Upper lobe of left lung (tissue), 6 donors: ENCODE measurements around the gene ZNF318. TPM values are rescaled to one million over a fixed set of nuclear protein-coding genes. Genes with fewer than 3 reads are reported as not detected.
A peak's percentile ranks its signal among the peaks of the same experiment; 100 is the strongest.
"Not testable (repeated sequence)": the region's sequence is repeated elsewhere in the genome, so short reads cannot be mapped to it uniquely, and the experiment has no call there.

Experiments used
- ATAC-seq, 2 donors: fragments of 200-7000 bp; cut with Tn5 transposase; one replicate each; pipeline ENCODE4 v1.9.1; 2022; ENCODE audit warnings: mild to moderate bottlenecking in 2 of 2, moderate library complexity in 2 of 2; ENCODE audit not compliant: low FRiP score in 2 of 2
- DNase-seq, 2 donors: peaks; one replicate each; pipeline ENCODE4 v3.0.0-alpha.2; 2019 to 2020
- H3K27ac ChIP-seq, 4 donors: fragments of 200-600 bp; sonication (generic); one replicate each; pipeline ENCODE4 v1.5.1; 2016 to 2019
- H3K27me3 ChIP-seq, 4 donors: fragments of 200-600 bp; sonication (generic); one replicate each; pipeline ENCODE4 v1.5.1; 2017 to 2019
- H3K36me3 ChIP-seq, 4 donors: fragments of 200-600 bp; sonication (generic); one replicate each; pipeline ENCODE4 v1.5.1; 2016 to 2019
- H3K4me1 ChIP-seq, 4 donors: fragments of 200-600 bp; sonication (generic); one replicate each; pipeline ENCODE4 v1.5.1; 2018 to 2019
- H3K4me3 ChIP-seq, 4 donors: fragments of 200-600 bp; sonication (generic); one replicate each; pipeline ENCODE4 v1.5.1; 2017 to 2019; ENCODE audit warnings: mild to moderate bottlenecking in 2 of 4, moderate library complexity in 1 of 4
- H3K9me3 ChIP-seq, 4 donors: fragments of 200-600 bp; sonication (generic); one replicate each; pipeline ENCODE4 v1.5.1; 2018 to 2019
- CTCF ChIP-seq, 6 experiments: fragments of 450-650 bp in 4 of 6; fragments of 200-600 bp in 2 of 6; sonication (generic) in 2 of 6; IDR thresholded peaks; one replicate each; pipeline ENCODE4 v1.5.1; 2016 to 2019; ENCODE audit warnings: antibody characterized with exemption in 6 of 6
- EP300 ChIP-seq, 4 donors: sonication (generic); formaldehyde crosslinking; IDR thresholded peaks; one replicate each; pipeline ENCODE4 v1.5.1; 2017; ENCODE audit warnings: antibody characterized with exemption in 4 of 4, control low read depth in 2 of 4
- POLR2A ChIP-seq, 4 donors: fragments of 450-650 bp; IDR thresholded peaks; one replicate each; pipeline ENCODE4 v1.5.1; 2016 to 2017; ENCODE audit warnings: antibody characterized with exemption in 4 of 4, mild to moderate bottlenecking in 2 of 4
- POLR2AphosphoS5 ChIP-seq, 2 donors: sonication (generic); formaldehyde crosslinking; IDR thresholded peaks; one replicate each; pipeline ENCODE4 v1.5.1; 2017; ENCODE audit warnings: antibody characterized with exemption in 2 of 2
- WGBS, 2 donors: methylation state at CpG; one replicate each; pipeline ENCODE4 v1.1.5; 2017 to 2018; 5-methylcytosine and 5-hydroxymethylcytosine counted together
- total RNA-seq, 6 donors: library from RNA; depleted of rRNA in 4 of 6; stranded (reverse); fragments of >200 nt in 4 of 6; gene quantifications; one replicate each; pipeline versions ENCODE4 v1.1.0 to v1.2.1, GENCODE V29; 2016 to 2021
- donor health status: DM: no; HTN: no; CAD: no; lungs with moderate emphysema.
- donor health status: DM: no; HTN: yes; CAD: no; lungs with severe emphysema.

ZNF318 gene
- total RNA-seq, 6 donors from 2014 or later, result 10.3 to 19.9 (median 15.3) TPM

GRCh38 chr6:43394982-43395381 lies 25.5 kb upstream of the ZNF318 start:
- DNase-seq, result no peak
- 96 to 97% methylated on average over 4 of the region's 4 CpGs for WGBS, 2 donors
- H3K27ac ChIP-seq, result no peak overlapping the region

GRCh38 chr6:43393602-43394001 lies 24.2 kb upstream of the ZNF318 start:
- no peak for ATAC-seq
- DNase-seq, result no peak
- 42 to 49% methylated on average over 5 of the region's 5 CpGs for WGBS, 2 donors
- Histone ChIP-seq H3K9me3 (no peaks in the 10 kb centered on the region), H3K27ac (no peak overlapping the region), H3K27me3 (no peaks in the 10 kb centered on the region), H3K4me3 (peak overlapping the region in 2 of 4 donors; percentile 27 to 38), H3K4me1 (peaks cover 0 to 32% (median 3%) of the 10 kb centered on the region in 4 donors), H3K36me3 (no peaks in the 10 kb centered on the region)
- TF ChIP-seq POLR2AphosphoS5 (IDR thresholded peaks at IDR 0.05) (no peak), CTCF (IDR thresholded peaks at IDR 0.05) (no peak)

More at GRCh38 chr6:43394982-43395381, 25.5 kb upstream of the ZNF318 start:
- H3K36me3 ChIP-seq, result no peaks in the 10 kb centered on the region
- H3K27me3 ChIP-seq, result no peaks in the 10 kb centered on the region
- ATAC-seq, result no peak
- H3K4me1 ChIP-seq, result peaks cover 0 to 42% (median 3%) of the 10 kb centered on the region in 4 donors
- TF ChIP-seq POLR2AphosphoS5 (IDR thresholded peaks at IDR 0.05) (no peak), POLR2A (IDR thresholded peaks at IDR 0.05) (no peak), EP300 (IDR thresholded peaks at IDR 0.05) (no peak), CTCF (IDR thresholded peaks at IDR 0.05) (no peak)
- H3K9me3 ChIP-seq, result no peaks in the 10 kb centered on the region
- no peak overlapping the region for H3K4me3 ChIP-seq

- not testable (repeated sequence) for H3K27ac ChIP-seq, ATAC-seq, DNase-seq, H3K9me3 ChIP-seq, H3K27me3 ChIP-seq, H3K36me3 ChIP-seq
- H3K4me1 ChIP-seq, result peaks cover 0 to 32% (median 3%) of the 10 kb centered on the region in 4 donors
- WGBS, 2 donors, result 37 to 47% methylated on average over 11 of the region's 11 CpGs
- peak overlapping the region in 3 of 4 donors; percentile 14 to 38 (median 27) for H3K4me3 ChIP-seq
Observed at GRCh38 chr6:43393133-43393532, 23.7 kb upstream of the ZNF318 start.

GRCh38 chr6:43391440-43392031 lies 22.1 kb upstream of the ZNF318 start:
- H3K27ac ChIP-seq, result peak overlapping the region in 3 of 4 donors; percentile 37 to 48 (median 47)
- no peaks in the 10 kb centered on the region for H3K36me3 ChIP-seq
- no peaks in the 10 kb centered on the region for H3K27me3 ChIP-seq
- peak overlapping the region in 3 of 4 donors; percentile 14 to 38 (median 34) for H3K4me3 ChIP-seq
- peaks cover 0 to 29% (median 3%) of the 10 kb centered on the region in 4 donors for H3K4me1 ChIP-seq
- ATAC-seq, result no peak
- TF ChIP-seq EP300 (IDR thresholded peaks at IDR 0.05), result no peak
- no peak for TF ChIP-seq POLR2A (IDR thresholded peaks at IDR 0.05)
- TF ChIP-seq CTCF (IDR thresholded peaks at IDR 0.05), result no peak
- TF ChIP-seq POLR2AphosphoS5 (IDR thresholded peaks at IDR 0.05), result no peak
- no peak for DNase-seq
- 39 to 41% methylated on average over 12 to 13 of the region's 13 CpGs for WGBS, 2 donors
- H3K9me3 ChIP-seq, result no peaks in the 10 kb centered on the region

- peak in 1 of 2 donors; percentile 67 for ATAC-seq
Observed at GRCh38 chr6:43390753-43391439, 21.4 kb upstream of the ZNF318 start.

More at GRCh38 chr6:43390753-43391439, 21.4 kb upstream of the ZNF318 start:
- peak in 1 of 4 donors; percentile 17 for TF ChIP-seq POLR2A (IDR thresholded peaks at IDR 0.05)
- not testable (repeated sequence) for DNase-seq, H3K9me3 ChIP-seq, H3K27me3 ChIP-seq, H3K36me3 ChIP-seq
- Histone ChIP-seq H3K4me1 (peaks cover 0 to 24% (median 3%) of the 10 kb centered on the region in 4 donors), H3K27ac (peak overlapping the region in 3 of 4 donors; percentile 37 to 54 (median 48)), H3K4me3 (peak overlapping the region in 3 of 4 donors; percentile 14 to 38 (median 34))
- 47 to 51% methylated on average over 10 of the region's 10 CpGs for WGBS, 2 donors
